Neural progenitor cell (in vitro differentiated cells): ENCODE results near the gene CNIH2.

Source experiments
- CTCF ChIP-seq: fragments of 200-600 bp; sonication (generic); IDR thresholded peaks from 2 replicates; pipeline ENCODE4 v1.5.1; 2017; ENCODE audit warnings: antibody characterized with exemption, mild to moderate bottlenecking
- EZH2 ChIP-seq: fragments of 200-600 bp; sonication (generic); IDR thresholded peaks from 2 replicates; pipeline ENCODE4 v1.6.1; 2017; ENCODE audit warnings: antibody characterized with exemption, mild to moderate bottlenecking, moderate library complexity

DNA sequence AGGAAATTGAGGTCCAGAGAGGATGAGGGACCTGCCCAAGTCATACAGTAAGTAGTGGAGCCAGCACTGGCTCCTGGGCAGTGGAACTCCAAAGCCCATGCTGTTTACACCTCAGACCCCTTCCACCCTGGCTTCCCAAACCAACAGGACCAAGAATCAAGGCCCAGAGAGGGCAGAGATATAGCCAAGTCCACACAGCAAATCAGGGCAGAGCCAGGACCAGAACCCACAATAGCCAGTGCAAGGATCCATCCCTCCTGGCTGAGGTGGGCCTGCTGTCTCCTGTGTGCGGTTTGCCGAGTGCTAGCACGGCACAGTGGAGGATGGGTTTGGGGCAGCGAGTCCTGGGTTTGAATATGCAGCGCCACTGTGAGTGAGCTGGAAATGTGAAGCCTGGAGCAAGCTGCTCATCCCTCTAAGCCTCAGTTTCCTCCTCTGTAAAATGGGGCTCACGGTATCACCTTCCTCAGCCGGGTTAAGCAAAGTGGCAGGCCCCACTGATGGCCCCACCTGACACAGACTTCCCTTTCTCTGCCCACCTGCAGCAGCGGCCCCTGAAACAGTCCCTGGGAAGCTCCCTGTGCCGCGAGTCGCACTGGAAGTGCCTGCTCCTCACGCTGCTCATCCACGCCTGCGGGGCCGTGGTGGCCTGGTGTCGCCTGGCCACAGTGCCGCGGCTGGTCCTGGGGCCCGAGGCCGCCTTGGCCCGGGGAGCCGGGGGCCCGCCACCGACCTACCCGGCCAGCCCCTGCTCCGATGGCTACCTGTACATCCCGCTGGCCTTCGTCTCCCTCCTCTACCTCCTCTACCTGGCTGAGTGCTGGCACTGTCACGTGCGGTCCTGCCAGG, 16.0 kb downstream of the CNIH2 start:
- TF ChIP-seq CTCF: no peak
- no peak for TF ChIP-seq EZH2
